Measurements from ENCODE around the gene LY9.
A peak's percentile ranks its signal among the peaks of the same experiment; 100 is the strongest.

The LY9 gene

DNA sequence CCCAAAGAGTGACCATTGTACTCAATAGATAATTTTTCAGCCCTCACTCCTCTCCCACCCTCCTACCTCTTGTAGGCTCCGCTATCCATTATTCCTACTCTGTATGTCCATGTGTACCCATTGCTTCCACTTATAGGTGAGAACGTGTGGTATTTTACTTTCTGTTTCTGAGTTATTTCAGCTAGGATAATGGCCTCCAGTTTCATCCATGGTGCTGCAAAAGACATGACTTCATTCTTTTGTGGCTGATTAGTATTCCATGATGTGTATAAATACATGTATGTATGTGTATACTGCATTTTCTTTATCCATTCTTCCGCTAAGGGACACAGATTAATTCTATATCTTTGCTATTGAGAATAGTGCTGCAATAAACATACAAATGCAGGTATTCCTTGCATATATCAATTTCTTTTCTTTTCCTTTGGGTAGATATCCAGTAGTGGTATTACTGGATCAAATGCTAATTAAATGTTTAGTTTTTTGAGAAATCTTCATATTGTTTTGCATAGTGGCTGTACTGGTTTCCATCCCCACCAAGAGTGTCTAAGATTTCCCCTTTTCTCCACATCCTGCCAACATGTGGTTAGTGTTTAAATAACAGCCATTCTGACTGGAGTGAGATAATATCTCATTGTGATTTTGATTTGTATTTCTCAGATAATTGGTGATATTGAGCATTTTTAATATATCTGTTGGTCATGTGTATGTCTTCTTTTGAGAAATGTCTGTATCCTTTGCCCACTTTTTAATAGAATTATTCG, 4.9 kb downstream of the LY9 start:
- DNase-seq (ENCODE audit: low read depth in 3 of 3, low spot score in 1 of 3) = no peak

GRCh38 chr1:160801836-160802580, 6.0 kb downstream of the LY9 start:
- DNase-seq (ENCODE audit: low read depth in 3 of 3, low spot score in 1 of 3) = no peak

- DNase-seq (ENCODE audit: low read depth in 3 of 3, low spot score in 1 of 3) = no peak
These were observed 10.2 kb downstream of the LY9 start for GRCh38 chr1:160806109-160806665.

DNA sequence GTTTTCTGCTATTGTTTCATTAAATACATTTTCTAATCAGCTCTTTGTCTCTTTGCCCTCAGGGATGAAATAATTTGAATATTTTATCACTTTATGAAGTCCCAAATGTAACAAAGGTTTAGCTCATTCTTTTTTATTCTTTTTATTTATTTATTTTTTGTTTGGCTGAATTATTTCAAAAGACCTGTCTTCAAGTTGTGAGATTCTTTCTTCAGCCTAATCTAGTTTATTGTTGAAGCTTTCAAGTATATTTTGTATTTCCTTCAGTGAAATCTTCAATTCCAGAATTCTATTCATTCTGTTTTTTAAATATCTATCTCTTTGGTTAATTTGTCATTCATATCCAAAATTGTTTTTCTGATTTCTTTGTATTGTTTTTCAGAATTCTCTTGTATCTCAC, 10.8 kb downstream of the LY9 start:
- DNase-seq (ENCODE audit: low read depth in 3 of 3, low spot score in 1 of 3) = no peak

- DNase-seq (ENCODE audit: low read depth in 3 of 3, low spot score in 1 of 3) = no peak
These were observed 11.3 kb downstream of the LY9 start for GRCh38 chr1:160807247-160807646.

DNA sequence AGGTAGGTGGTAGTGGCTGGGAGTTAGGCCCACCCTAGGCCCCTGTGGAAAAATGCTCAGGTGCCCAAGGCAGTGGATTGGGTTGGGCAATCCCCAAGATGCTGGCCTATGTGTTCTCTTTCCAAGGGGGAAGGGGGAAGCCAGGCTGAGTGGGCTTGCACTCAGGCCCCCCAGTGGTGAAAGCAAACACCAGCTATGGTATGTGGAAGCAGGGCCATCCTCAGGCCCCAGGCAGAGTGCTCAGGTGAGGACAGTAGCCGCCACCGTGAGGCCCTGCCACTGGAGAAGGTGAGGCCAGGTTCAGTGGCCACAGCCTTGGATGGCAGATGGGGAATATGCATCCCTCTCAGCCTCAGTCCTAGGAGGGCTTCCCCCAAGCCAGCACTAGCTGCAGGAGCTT, 11.8 kb downstream of the LY9 start:
- DNase-seq (ENCODE audit: low read depth in 3 of 3, low spot score in 1 of 3) = no peak

DNA sequence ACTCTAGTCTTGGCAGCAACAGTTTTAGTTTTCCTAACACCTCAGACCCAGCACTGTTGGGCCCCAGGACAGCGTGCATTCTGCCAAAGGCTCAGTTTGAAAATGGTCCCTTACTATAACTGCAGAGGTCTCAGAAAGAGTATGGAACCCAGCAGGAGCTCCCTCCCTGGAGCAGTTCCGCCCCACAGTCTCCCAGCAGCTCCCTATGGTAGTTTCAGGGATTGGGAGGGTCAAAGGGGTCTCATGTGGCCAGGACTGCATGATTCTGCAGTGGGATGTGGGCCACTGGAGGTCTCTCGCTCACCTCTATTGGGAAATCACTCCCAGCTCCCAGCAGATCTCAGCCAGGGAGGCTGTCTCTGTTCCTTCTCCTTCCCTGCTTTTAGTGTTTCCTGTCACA, 12.3 kb downstream of the LY9 start:
- no peak for DNase-seq (ENCODE audit: low read depth in 3 of 3, low spot score in 1 of 3)

GRCh38 chr1:160810486-160810885, 14.5 kb downstream of the LY9 start:
- no peak for DNase-seq (ENCODE audit: low read depth in 3 of 3, low spot score in 1 of 3)

DNA sequence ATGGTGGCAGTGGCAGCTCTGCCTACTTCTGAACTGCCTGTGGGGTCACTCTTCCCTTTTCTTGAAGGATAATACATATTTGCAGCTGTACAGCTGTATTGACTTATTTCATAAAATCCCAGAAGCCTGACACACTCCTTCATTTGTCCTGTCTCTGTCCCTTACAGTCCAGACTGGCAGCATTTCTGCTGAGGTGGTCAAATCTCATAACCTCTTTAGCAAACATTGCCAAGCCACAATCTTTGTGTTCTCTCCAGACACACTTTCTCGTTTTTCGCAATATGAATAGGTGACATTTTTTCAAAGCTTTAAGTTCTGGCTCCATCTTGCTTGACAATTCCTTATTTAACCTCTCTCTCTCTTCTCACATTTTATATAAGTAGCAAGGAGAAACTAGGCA, 15.2 kb downstream of the LY9 start:
- DNase-seq (ENCODE audit: low read depth in 3 of 3, low spot score in 1 of 3) = no peak

- DNase-seq (ENCODE audit: low read depth in 3 of 3, low spot score in 1 of 3) = no peak
These were observed 17.2 kb downstream of the LY9 start for GRCh38 chr1:160813215-160813614.

- no peak for DNase-seq (ENCODE audit: low read depth in 3 of 3, low spot score in 1 of 3)
These were observed 18.3 kb downstream of the LY9 start for GRCh38 chr1:160814316-160814715.

- no peak for DNase-seq (ENCODE audit: low read depth in 3 of 3, low spot score in 1 of 3)
These were observed 18.9 kb downstream of the LY9 start for GRCh38 chr1:160814856-160815255.

DNA sequence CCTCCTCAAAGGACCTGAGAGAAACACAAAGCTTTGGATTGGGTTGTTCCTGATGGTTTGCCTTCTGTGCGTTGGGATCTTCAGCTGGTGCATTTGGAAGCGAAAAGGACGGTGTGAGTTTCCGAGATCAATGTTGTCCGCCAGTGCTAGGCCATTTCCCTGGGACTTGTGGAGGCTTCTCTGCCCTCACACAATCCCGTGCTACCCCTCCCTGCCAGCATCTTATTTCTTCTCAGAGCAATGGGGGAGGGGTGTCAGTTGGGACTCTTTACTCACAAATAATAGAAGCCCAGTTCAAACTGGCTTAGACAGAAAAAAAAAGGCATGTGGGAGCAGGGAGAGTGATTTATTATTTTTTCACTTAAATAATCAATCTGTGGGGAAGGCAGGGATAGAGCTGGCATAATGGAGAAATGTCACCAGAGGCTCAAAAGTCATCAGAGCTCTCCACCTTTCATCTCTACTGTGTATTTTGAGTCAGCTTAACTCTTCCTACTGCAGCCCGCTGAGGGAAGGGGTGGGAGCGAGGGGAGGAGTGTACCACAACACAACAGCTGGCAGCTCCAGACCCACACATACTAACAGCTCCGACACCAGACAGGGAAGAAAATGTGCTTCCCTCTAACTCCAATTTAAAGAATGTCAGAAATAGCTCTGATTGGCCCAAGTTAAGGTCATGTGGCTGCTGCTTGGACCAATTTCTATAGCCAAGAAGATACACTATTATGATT, 22.4 kb downstream of the LY9 start:
- no peak for DNase-seq (ENCODE audit: low read depth in 3 of 3, low spot score in 1 of 3)

DNA sequence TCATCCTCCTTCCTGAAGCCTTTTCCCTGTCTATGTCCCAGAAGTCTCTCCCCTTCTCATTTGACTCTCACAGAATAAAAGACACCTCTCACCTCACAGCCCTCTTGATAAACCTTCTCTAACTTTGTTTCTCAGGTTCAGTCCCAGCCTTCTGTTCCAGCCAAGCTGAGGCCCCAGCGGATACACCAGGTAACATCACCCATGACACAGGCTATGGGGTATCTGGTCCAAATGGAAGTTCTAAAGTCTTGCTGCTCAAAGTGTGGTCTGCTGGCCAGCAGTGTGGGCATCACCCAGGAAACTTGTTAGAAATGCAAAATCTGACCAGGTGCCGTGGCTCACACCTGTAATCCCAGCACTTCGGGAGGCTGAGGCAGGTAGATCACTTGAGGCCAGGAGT, 23.2 kb downstream of the LY9 start:
- no peak for DNase-seq (ENCODE audit: low read depth in 3 of 3, low spot score in 1 of 3)

- DNase-seq (ENCODE audit: low read depth in 3 of 3, low spot score in 1 of 3) = no peak
These were observed 25.7 kb downstream of the LY9 start for GRCh38 chr1:160821627-160822026.

GRCh38 chr1:160823296-160823695, 27.3 kb downstream of the LY9 start:
- DNase-seq (ENCODE audit: low read depth in 3 of 3, low spot score in 1 of 3) = no peak

DNA sequence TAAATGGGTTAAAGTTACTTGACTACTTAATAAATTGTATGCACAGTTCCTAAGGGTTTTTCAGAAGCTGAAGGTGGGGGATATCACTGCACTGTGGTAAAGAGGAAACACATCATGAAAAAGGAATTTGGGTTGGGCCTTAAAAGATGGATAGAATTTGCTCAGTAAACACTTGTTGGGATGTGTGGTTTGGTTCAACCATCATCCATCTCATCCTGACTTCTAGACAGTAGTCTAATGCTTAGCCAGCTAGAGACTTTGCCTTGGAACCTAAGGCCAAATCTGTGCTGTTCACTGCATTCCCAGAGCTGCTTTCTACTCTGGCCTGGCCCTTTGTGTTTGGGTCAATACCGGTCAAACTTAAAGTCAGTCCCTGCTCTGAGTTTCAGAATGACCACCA, 30.6 kb downstream of the LY9 start:
- DNase-seq (ENCODE audit: low read depth in 3 of 3, low spot score in 1 of 3) = no peak

GRCh38 chr1:160827418-160827817, 31.4 kb downstream of the LY9 start:
- no peak for DNase-seq (ENCODE audit: low read depth in 3 of 3, low spot score in 1 of 3)

- no peak for DNase-seq (ENCODE audit: low read depth in 3 of 3, low spot score in 1 of 3)
These were observed 33.8 kb downstream of the LY9 start for GRCh38 chr1:160829766-160830165.

DNA sequence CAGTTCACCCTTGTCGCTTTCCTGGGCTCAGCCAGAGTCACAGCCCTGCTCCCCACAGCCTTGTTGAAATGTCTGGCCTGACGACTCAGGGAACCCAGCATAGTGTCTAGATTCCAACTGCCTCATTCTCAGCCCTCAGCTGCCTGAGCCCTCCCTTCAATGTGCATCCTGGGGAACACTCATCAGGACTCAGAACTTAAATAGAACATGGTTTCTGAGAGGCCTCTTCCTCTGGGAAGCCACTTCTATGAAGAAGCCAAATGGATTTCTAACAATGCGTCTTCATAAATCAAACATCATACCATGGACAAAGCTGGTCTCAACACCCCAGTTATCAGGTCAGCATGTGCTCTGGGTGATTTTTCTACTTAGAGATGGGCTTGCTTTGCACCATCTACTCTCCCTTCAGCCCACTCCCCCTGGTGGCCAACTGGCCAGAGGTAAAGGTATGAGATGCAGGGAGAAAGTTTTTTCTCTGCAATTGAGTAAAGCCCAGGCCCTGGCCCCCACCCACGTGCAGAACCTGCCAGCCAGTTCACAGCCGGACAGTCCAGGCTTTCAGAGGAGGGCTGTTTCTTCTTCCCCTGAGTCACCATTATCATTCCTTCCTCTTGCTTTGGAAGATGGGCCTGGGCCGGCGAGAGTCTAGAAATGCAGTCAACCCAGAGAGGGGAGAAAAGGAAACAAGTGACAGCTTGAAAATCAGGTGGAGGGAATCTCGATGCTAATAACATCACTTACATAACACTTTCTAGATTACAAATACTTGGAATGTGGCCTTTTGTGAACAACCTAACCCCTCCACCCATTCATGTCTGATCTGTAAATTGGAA, 34.6 kb downstream of the LY9 start:
- DNase-seq (ENCODE audit: low read depth in 3 of 3, low spot score in 1 of 3) = peak; percentile 28 to 73 (median 57)

Data from stimulated activated CD4-positive, alpha-beta T cell treated with anti-CD3 and anti-CD28 coated beads, TNF-alpha, amount 100 ng/mL, for 1 hour (primary cell).